ENCODE results near the gene RHOC.

DNA sequence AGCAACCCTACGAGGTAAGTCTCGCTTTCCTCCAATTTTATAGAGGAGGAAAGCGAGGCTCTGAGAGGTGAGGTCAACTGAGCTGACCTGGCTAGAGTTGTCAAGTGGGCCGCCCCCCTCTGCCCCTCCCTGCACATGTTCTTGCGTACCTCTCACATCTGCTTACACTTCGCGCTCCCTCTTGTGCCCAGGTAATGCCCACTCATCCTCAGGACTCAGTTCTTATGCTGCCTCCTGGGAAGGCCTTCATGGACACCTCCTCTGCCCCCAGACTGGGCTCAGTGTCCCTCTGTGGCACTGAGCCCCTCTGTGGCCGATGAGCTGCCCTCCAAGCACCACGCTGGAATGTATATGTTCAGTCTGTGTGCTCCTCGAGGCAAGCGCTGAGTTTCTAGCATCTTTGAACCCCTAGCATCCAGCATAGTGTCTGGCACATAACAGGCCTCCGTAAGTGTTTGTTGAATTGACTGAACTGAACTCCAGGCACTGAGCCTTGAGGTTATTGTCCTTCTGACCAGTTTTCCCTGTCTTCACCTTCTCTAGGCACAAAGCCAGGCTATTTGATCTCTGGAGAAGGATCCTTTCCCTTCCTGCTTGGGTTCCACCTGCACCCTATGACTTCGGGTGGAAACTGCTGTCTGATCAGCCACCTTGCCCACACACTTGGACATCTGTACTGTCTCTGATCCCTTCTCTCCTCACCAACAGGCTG, 19.0 kb downstream of the RHOC start:
- no peak for TF ChIP-seq EP300 (IDR thresholded peaks at IDR 0.05)
- TF ChIP-seq, protein P1, sequence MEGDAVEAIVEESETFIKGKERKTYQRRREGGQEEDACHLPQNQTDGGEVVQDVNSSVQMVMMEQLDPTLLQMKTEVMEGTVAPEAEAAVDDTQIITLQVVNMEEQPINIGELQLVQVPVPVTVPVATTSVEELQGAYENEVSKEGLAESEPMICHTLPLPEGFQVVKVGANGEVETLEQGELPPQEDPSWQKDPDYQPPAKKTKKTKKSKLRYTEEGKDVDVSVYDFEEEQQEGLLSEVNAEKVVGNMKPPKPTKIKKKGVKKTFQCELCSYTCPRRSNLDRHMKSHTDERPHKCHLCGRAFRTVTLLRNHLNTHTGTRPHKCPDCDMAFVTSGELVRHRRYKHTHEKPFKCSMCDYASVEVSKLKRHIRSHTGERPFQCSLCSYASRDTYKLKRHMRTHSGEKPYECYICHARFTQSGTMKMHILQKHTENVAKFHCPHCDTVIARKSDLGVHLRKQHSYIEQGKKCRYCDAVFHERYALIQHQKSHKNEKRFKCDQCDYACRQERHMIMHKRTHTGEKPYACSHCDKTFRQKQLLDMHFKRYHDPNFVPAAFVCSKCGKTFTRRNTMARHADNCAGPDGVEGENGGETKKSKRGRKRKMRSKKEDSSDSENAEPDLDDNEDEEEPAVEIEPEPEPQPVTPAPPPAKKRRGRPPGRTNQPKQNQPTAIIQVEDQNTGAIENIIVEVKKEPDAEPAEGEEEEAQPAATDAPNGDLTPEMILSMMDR (IDR thresholded peaks at IDR 0.05) = no peak
- no peak for TF ChIP-seq POLR2A (IDR thresholded peaks at IDR 0.05)
